ENCODE results near the gene COPRS.
A peak's percentile ranks its signal among the peaks of the same experiment; 100 is the strongest.

The COPRS gene

DNA sequence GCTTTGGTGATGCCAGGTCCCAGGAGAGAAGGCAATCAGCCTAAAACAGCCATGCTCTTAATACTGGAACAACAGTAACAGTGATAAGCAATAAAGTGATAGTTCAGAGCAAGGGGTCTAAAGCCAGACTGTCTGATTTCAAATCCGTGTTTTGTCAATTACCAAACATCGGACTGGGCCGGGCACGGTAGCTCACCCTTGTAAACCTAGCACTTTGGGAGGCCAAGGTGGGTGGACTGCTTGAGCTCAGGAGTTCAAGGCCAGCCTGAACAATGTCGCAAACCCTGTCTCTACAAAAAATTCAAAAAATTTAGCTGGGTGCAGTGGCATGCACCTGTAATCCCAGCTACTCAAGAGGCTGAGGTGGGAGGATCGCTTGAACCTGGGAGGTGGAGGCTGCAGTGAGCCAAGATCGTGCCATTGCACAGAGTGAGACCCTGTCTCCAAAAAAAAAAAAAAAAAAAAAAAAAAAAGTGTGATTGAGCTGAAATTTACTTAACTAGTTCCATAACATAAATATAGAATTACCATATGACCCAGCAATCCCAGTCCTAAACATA is 5.1 kb downstream of the COPRS start:
- no peak for DNase-seq (ENCODE audit: low read depth)
- TF ChIP-seq, protein P1, sequence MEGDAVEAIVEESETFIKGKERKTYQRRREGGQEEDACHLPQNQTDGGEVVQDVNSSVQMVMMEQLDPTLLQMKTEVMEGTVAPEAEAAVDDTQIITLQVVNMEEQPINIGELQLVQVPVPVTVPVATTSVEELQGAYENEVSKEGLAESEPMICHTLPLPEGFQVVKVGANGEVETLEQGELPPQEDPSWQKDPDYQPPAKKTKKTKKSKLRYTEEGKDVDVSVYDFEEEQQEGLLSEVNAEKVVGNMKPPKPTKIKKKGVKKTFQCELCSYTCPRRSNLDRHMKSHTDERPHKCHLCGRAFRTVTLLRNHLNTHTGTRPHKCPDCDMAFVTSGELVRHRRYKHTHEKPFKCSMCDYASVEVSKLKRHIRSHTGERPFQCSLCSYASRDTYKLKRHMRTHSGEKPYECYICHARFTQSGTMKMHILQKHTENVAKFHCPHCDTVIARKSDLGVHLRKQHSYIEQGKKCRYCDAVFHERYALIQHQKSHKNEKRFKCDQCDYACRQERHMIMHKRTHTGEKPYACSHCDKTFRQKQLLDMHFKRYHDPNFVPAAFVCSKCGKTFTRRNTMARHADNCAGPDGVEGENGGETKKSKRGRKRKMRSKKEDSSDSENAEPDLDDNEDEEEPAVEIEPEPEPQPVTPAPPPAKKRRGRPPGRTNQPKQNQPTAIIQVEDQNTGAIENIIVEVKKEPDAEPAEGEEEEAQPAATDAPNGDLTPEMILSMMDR (conservative IDR thresholded peaks at IDR 0.05; ENCODE audit: low read depth, low read length): no peak
- H3K4me3 ChIP-seq (ENCODE audit: low read length): no peak overlapping the region

DNA sequence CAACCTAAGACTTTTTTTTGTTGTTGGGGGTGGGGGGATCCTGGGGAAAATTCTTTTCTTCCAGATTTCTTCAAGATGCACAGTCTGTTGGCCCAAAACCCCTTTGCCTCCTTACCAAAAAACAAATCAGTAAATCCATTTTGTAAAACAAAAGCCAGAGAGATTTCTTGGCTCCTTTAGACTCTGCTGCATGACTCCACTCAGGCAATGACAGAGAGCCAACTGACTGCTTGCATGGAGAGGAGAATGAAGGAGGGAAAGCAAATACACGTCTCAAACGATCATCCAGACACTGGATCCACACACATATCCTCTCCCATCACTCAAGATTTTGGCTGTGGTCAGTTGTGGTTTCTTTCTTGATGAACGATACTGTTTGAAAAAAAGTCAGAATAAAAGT is 13.8 kb downstream of the COPRS start:
- no peak for DNase-seq (ENCODE audit: low read depth)
- no peak overlapping the region for H3K4me3 ChIP-seq (ENCODE audit: low read length)
- TF ChIP-seq, protein P1 (conservative IDR thresholded peaks at IDR 0.05; ENCODE audit: low read depth, low read length): no peak

DNA sequence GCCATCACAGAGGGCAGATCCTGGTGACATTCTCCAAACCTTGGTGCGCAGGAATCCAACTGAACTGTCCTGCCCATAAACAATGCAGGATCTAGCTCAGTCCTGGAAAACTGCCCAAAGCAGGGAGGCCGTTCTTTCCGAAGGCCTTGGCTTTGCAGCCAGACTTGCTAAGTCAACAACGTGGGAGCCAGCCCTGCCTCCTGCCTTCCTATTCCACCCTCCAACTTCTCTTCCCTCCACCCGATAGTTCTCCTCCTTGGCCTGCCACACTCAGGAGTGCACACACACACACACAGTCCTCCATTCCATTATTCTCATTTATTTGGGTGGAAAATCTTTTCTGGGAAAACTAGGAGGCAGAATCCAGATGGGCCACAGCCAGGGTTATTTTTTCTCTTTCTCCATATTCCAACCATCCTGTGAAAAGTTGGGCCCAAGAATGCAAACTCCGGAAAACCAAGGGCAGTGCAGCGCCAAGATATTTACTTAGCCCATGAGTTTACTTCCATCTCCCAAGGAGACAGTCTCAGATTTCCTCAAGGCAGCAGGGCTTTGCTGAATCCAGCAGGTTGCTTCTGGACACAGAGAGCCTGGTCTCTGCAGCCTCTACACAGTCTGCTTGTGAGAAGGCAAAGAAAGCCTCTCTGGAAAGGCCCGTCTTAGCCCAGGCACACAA is 15.8 kb downstream of the COPRS start:
- H3K4me3 ChIP-seq (ENCODE audit: low read length): no peak overlapping the region
- no peak for DNase-seq (ENCODE audit: low read depth)

DNA sequence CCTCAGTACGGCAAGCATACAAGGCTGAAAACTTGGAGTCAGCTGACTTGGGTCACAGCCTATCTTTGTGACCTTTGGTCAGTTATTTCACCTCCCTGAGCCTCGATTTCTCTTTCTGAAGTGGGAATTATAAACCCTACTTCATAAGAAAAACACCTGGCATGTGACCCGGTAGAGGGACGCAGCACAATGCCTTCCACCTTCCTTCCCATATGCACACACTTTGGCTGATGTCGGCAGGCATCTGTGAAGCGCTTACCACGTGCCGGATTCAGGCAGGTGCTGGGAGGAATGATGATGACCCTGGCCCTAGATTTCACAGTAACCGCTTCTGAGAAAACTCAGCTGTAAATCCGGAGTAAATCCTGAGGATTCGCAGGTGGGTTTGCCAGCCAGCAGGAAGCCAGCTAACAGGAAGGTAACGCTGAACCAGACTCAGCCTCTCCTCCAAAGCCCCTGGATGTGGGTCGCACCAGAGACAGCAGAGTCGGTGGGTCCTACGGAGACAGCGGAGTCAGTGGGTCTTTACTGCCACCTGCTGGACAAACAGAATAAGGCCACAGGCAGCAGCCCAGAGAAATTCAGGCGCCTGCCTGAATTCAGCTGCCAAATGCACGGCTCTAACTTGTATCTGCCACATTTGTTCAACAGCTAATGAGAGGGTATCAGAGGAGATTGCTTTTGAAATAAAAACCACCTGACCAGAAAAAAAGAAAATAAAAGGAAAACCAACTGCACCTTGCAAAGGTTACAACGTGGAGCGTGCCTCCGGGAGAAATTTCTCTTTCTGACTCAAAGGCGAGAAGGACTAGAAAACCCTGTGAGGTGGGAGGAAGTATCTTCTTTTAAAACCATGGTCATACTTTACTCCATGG is 16.6 kb downstream of the COPRS start:
- peak overlapping the region; percentile 27 for H3K4me3 ChIP-seq (ENCODE audit: low read length)
- no peak for DNase-seq (ENCODE audit: low read depth)

More for the DNA sequence above, 15.8 kb downstream of the COPRS start:
- TF ChIP-seq, protein P1 (conservative IDR thresholded peaks at IDR 0.05; ENCODE audit: low read depth, low read length): no peak

DNA sequence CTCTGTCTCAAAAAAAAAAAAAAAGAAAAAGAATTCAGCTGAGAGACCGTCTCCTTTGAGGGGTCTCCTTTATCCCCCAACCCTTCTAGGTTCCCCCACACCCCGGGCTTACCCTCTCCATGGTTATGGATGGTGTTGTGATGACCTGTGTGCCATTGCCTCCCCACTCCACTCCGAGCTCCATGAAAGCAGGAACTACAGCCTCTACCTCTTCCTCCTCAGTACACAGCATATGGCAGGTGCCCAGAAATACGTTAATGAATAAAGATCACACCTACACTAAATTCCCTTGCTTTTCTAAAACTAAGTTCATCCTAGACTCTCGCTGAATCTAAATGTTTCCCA is 17.2 kb downstream of the COPRS start:
- H3K4me3 ChIP-seq (ENCODE audit: low read length): no peak overlapping the region
- no peak for DNase-seq (ENCODE audit: low read depth)
- TF ChIP-seq, protein P1 (conservative IDR thresholded peaks at IDR 0.05; ENCODE audit: low read depth, low read length): no peak

More for the DNA sequence above, 16.6 kb downstream of the COPRS start:
- TF ChIP-seq, protein P1 (conservative IDR thresholded peaks at IDR 0.05; ENCODE audit: low read depth, low read length): peak; percentile 96

DNA sequence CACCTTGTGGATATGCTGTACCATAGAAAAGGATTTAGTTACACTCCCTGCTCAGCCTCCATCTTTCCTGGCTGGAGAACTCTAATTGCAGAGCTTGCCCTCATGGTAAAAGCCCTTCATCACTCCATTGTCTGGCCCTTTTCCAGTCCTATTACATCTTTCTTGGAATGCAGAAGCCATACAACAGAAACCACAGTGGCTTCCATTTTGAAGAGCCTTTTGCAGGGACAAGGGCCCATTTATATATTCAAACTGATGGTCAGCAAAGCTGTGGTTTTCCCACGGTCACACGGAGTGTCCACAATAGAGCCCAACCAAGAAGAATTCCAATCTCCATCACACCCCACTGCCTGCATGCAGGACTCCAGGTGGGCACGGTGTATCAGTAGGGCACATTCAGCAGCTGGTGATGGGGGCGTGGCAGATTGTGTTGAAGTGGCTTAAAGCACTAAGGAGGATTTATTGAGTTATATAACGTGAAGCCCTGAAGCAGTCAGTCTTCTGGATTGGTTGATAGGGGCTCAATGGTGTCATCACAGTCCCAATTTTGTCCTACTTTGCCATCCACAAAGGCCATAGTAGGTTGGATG is 20.3 kb downstream of the COPRS start:
- TF ChIP-seq, protein P1 (conservative IDR thresholded peaks at IDR 0.05; ENCODE audit: low read depth, low read length): no peak
- no peak overlapping the region for H3K4me3 ChIP-seq (ENCODE audit: low read length)
- no peak for DNase-seq (ENCODE audit: low read depth)

Measured in retinal pigment epithelial cell (primary cell).